ENCODE data around the gene SH3D19. TPM values are rescaled to one million over a fixed set of nuclear protein-coding genes. Genes with fewer than 3 reads are reported as not detected.
A peak's percentile ranks its signal among the peaks of the same experiment; 100 is the strongest.

The SH3D19 gene
- not detected for total RNA-seq

GRCh38 chr4:151325111-151325948, at the start of gene SH3D19:
TSS of gene SH3D19 (minus strand) at chr4:151325605. CDS start at chr4:151325352, 253 bp downstream.
- peak in 1 of 3 donors; percentile 6 for DNase-seq (ENCODE audit: low read depth in 2 of 3, low spot score in 2 of 3)

DNA sequence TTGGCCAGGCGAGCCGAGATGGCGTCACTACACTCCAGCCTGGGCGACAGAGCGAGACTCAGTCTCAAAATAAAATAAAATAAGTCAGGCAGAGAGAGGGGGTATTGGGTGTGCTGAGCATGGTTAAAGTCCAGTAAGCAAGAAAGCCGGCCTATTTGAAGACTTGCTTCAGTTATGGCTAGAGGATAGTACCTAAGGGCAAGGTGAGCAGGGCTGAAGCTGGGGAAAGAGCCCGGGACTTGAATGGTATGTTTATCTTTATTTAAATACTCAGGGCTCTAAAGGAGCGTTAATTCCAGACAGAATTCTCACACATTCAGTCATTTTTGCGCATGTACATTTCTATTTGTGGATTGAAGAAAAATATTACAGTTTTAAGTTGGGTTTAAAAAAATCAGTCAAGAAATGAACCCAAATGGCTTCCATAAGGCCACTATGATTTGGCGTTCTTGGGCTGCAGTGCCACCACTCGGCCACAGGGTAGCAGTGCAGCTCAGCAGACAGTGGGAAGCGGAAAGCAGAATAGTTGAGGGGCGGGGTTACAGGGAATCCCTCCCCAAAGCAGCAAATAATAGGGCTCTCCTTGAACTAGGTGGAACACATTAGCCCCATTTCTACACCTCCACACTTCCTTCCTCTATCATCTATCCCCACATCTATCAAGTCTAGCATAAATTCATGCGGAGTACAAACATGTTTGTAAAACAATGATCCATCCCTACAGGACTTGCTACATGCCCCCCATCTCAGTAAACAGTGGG, 37.2 kb upstream of the SH3D19 start:
- peak; percentile 37 to 88 (median 79) for DNase-seq (ENCODE audit: low read depth in 2 of 3, low spot score in 2 of 3)

- no peak for DNase-seq (ENCODE audit: low read depth in 2 of 3, low spot score in 2 of 3)
Observed at GRCh38 chr4:151361966-151362365, 36.6 kb upstream of the SH3D19 start.

DNA sequence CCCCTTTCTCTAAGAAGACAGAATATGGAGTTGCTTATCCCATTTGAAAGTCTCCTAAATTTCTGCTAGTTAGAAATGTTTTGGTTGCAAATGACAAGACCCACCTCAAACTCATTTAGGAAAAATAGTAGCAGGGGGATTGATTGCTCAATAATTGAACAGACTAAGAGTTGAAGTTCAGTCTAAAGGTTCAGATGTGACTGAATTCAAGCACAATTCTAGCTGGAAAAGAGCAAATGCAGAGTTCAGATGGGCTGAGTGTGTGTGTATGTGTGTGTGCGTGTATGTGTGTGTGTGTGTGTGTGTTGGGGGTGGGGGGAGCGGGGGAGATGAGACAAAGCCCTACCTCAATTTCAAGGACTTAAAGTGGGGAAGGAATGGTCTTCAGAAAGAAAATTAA, 35.7 kb upstream of the SH3D19 start:
- DNase-seq (ENCODE audit: low read depth in 2 of 3, low spot score in 2 of 3): no peak

DNA sequence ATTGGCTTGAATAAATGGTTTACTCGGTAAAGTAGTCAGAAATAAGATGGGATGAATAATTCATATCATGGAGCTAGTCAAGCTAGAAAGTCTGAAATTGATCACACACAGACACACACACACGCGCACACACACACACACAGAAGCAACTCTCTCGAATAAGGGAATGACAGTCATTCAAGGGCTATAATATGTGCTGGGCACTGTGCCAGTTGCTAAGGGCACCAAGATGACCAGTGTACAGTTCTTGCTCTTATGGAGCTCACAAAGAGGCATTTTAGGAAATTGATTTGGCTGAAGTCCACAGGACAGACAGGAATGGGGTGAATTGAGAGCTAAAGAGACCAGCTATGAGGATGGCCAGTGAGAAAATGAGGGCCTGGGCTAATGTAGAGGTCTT, 34.2 kb upstream of the SH3D19 start:
- no peak for DNase-seq (ENCODE audit: low read depth in 2 of 3, low spot score in 2 of 3)

DNA sequence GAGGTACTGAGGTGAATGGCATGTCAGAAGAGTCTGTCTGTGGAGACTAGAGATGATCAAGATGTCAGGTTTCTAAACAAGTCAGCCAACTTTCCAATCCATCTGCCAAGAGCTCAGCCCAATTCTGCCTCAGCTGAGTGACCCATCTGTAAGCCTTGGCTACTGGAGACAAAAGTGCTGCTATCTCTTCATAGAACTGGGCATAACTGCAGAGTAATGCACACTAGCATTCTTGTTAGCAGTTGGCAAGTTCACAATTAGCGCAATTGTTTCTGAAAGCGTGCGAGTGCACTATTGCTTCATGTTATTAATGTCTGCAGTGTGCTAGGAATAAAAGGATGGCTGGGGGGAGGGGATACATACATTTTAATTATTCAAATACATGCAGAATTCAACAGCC, 32.9 kb upstream of the SH3D19 start:
- DNase-seq (ENCODE audit: low read depth in 2 of 3, low spot score in 2 of 3): no peak

GRCh38 chr4:151356510-151356909, 31.1 kb upstream of the SH3D19 start:
- DNase-seq (ENCODE audit: low read depth in 2 of 3, low spot score in 2 of 3): no peak

DNA sequence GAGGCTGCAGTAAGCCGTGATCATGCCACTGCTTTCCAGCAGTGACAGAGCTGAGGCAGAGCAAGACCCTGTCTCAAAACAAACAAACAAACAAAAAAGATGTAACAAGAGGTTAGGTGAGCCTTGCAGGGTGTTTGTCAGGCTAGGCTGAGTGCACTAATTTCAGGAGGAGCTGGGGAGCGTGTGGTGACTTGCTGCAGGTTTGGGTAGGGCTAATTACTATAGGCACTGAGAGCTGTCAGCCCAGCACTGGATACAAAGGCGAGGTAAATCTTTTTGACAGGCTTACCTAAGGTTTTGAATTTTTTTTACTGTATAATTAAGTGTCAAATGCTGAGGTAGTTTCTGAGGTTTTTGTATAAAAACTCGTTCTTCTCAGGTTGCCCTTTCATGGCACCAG, 29.8 kb upstream of the SH3D19 start:
- no peak for DNase-seq (ENCODE audit: low read depth in 2 of 3, low spot score in 2 of 3)

DNA sequence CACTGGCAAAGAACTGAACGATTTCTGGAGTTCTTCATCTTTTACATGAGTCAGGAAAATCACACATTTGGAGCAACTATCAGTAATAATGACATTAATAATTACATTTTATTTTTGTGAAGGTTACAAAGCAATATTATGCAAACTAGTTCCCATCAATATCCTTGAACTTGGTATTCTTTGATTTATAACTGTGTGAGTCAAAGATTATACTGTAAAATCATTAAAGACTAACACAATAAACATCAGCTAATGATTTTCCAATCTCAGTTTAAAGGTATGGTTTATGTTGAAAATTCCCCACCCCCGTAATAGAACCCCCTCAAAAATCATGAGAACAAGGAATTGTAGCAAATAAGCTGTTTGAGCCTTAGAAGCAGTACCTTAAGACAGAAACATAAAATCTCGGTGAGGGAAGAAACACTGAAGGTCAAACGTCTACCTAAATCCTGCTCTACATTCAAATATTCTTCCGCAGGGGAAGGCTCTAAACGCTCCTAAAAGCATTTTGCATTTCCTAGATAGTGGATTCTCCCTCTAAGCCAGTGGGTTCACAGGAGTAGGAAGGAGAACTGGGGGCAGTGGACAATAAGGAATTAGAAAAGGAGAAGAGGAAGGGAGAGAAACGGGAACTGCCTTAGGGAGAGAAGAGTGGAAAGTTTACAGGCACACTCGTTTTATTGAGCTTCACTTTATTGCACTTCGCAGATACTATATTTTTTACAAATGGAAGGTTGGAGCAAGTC, 22.3 kb upstream of the SH3D19 start:
- DNase-seq (ENCODE audit: low read depth in 2 of 3, low spot score in 2 of 3): no peak

DNA sequence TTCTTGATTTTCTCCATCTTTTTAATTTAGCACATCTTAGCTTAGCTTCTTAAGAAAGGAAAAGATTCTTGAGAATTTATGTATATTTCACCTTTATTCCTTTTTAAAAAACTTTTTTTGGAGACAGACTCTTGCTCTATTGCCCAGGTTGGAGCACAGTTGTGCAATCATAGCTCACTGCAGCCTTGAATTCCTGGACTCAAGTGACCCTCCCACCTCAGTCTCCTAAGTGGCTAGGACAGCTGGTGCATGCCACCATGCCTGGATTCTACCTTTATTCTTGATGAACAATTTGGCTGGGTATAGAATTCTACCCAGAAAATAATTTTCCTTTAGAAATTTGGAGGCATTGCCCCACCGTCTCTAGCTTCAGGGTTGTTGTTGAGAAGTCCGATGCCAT, 19.5 kb upstream of the SH3D19 start:
- DNase-seq (ENCODE audit: low read depth in 2 of 3, low spot score in 2 of 3): no peak

DNA sequence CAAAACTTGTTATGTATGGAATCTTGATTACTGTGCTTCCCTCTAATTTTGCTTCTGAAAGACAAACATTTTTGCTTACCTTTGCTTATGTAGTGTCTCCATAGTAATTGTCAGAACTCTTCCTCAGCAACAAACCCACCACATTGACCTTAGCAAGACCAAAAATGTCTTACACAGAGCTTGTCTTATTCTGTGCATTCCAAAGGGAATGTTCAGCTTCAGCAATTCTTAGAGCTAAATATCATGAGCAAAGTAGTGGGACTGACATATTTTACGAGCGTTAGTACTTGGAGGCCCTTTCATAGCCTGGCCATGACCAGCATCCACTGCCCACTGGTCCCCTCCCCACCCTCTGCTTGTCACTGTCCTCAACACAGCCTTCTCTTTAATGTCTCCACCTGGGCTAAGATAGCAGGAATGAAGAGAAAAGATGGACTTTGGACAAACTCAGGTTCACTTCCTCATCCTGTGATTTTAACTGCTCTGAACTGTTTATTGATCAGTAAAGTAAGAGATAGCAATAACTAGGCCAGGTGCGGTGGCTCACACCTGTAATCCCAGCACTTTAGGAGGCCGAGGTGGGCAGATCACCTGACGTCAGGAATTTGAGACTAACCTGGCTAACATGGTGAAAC, 15.5 kb upstream of the SH3D19 start:
- no peak for DNase-seq (ENCODE audit: low read depth in 2 of 3, low spot score in 2 of 3)

- no peak for DNase-seq (ENCODE audit: low read depth in 2 of 3, low spot score in 2 of 3)
Observed at GRCh38 chr4:151339467-151339866, 14.1 kb upstream of the SH3D19 start.

GRCh38 chr4:151331276-151332042, 6.1 kb upstream of the SH3D19 start:
- DNase-seq (ENCODE audit: low read depth in 2 of 3, low spot score in 2 of 3): no peak

- no peak for DNase-seq (ENCODE audit: low read depth in 2 of 3, low spot score in 2 of 3)
Observed at GRCh38 chr4:151329217-151330007, 4.0 kb upstream of the SH3D19 start.

- no peak for DNase-seq (ENCODE audit: low read depth in 2 of 3, low spot score in 2 of 3)
Observed at GRCh38 chr4:151325949-151326246, 493 bp upstream of the SH3D19 start.

GRCh38 chr4:151324752-151325110, 674 bp downstream of the SH3D19 start:
- peak in 2 of 3 donors; percentile 10 to 14 for DNase-seq (ENCODE audit: low read depth in 2 of 3, low spot score in 2 of 3)

DNA sequence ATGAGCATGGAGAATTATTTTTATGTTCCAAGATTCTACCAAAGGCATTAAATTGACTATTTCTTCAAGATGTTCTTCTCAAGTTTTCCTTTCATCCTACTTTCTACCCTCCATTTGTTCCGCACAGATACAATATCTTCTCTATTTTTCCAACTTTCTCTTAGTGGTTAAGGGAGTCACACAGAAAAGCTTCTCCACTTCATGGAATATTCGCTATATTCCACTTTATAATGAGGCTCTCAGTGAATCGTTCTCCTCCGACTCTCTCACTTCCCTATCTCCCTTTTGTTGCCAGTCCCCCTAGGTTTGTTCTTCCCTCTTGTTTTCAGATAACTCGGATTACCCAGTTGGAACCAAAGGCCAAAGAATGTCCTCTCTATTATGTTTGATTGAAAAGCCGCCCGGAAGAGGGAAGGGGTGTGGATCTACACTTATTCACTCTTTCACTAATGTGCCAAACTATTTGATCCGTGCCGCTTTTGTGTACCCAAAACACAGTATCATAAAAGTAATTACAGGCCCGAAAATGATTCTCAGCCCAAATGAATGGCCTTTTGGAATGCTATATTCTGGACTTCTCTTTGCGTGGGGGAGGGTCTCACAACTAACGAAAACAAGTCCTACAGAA, 1.2 kb downstream of the SH3D19 start:
- DNase-seq (ENCODE audit: low read depth in 2 of 3, low spot score in 2 of 3): peak in 1 of 3 donors; percentile 2

- DNase-seq (ENCODE audit: low read depth in 2 of 3, low spot score in 2 of 3): no peak
Observed at GRCh38 chr4:151323667-151324066, 1.7 kb downstream of the SH3D19 start.

- DNase-seq (ENCODE audit: low read depth in 2 of 3, low spot score in 2 of 3): no peak
Observed at GRCh38 chr4:151322570-151322969, 2.8 kb downstream of the SH3D19 start.
